ENCODE results near the gene SUGCT.

SUGCT gene

DNA sequence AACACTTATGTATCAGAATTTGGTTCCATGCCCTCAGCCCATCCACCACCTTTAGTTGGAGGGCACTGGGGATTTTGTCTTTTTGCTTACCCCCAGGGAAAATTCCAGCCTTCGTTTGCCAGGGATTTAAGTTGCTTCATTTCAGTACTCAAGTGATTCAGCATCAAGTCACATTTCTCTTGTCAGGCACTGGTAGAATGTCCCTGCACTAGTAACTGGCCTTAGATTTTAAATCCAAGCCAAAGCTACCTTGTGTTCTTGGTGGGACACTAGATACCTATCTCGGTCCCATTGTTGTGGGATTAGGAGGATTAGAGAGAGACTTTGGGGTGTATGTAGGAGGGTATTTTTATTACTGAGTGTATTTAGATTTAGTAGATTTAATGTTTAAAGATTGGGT lies 613.1 kb downstream of the SUGCT start:
- Histone ChIP-seq H3K4me1 (ENCODE audit: control insufficient read depth in 5 of 5, insufficient read depth in 5 of 5, low read length in 5 of 5) (no peaks in the 10 kb centered on the region), H3K4me3 (ENCODE audit: low read depth in 1 of 5, low read length in 5 of 5) (no peak overlapping the region), H3K9ac (ENCODE audit: low read length in 5 of 5) (no peak overlapping the region), H3K27ac (ENCODE audit: low read depth, low read length) (no peak overlapping the region), H3K9me3 (ENCODE audit: control insufficient read depth in 5 of 5, low read length in 5 of 5) (no peaks in the 10 kb centered on the region), H3K36me3 (ENCODE audit: control insufficient read depth in 5 of 5, insufficient read depth in 5 of 5, low read length in 5 of 5) (no peaks in the 10 kb centered on the region), H3K27me3 (ENCODE audit: control insufficient read depth in 5 of 5, insufficient read depth in 4 of 5, low read length in 5 of 5) (no peaks in the 10 kb centered on the region)

DNA sequence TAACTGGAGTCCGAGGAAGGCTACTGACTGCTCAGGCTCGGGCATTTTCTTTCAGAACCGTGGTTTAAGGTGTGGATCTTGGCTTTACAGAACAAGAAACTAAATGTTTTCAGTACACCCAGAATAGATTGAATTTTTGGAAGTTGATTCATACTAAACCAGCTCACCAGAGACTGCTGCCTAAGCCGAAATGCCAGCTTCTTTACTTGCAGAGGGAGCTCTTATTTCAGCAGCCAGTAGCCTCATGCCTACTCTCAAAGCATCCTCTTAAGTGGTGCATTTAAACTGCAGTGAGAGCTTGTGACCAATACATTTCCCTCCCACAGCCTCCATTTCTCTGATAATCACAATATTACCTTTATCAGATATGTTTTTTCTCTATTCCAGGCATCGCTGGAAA lies 615.1 kb downstream of the SUGCT start:
- Histone ChIP-seq H3K36me3 (ENCODE audit: control insufficient read depth in 5 of 5, insufficient read depth in 5 of 5, low read length in 5 of 5) (no peaks in the 10 kb centered on the region), H3K9me3 (ENCODE audit: control insufficient read depth in 5 of 5, low read length in 5 of 5) (no peaks in the 10 kb centered on the region), H3K9ac (ENCODE audit: low read length in 5 of 5) (no peak overlapping the region), H3K4me1 (ENCODE audit: control insufficient read depth in 5 of 5, insufficient read depth in 5 of 5, low read length in 5 of 5) (no peaks in the 10 kb centered on the region), H3K27ac (ENCODE audit: low read depth, low read length) (no peak overlapping the region), H3K4me3 (ENCODE audit: low read depth in 1 of 5, low read length in 5 of 5) (no peak overlapping the region), H3K27me3 (ENCODE audit: control insufficient read depth in 5 of 5, insufficient read depth in 4 of 5, low read length in 5 of 5) (no peaks in the 10 kb centered on the region)

DNA sequence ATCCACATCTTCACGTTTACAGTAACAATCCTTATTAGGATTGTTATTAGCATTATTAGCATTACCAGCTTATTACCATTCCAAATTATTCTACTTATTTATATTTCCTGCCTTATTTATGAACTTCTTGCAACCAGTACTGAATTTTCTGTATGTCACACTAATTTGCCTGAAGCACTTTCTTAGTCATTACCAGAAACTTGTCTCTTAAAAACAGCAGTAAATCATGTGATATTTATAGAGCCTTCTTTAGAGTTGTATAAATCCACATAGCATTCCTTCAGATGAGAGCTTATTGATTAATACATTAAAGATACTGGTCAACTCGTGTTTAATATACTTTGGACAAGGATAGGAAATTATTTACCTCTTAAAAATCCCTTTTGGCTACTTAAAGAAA lies 618.6 kb downstream of the SUGCT start:
- Histone ChIP-seq H3K4me1 (ENCODE audit: control insufficient read depth in 5 of 5, insufficient read depth in 5 of 5, low read length in 5 of 5) (peaks cover 0 to 11% (median under 1%) of the 10 kb centered on the region in 5 donors), H3K9me3 (ENCODE audit: control insufficient read depth in 5 of 5, low read length in 5 of 5) (no peaks in the 10 kb centered on the region), H3K27me3 (ENCODE audit: control insufficient read depth in 5 of 5, insufficient read depth in 4 of 5, low read length in 5 of 5) (no peaks in the 10 kb centered on the region), H3K27ac (ENCODE audit: low read depth, low read length) (no peak overlapping the region), H3K4me3 (ENCODE audit: low read depth in 1 of 5, low read length in 5 of 5) (no peak overlapping the region), H3K36me3 (ENCODE audit: control insufficient read depth in 5 of 5, insufficient read depth in 5 of 5, low read length in 5 of 5) (no peaks in the 10 kb centered on the region), H3K9ac (ENCODE audit: low read length in 5 of 5) (no peak overlapping the region)

DNA sequence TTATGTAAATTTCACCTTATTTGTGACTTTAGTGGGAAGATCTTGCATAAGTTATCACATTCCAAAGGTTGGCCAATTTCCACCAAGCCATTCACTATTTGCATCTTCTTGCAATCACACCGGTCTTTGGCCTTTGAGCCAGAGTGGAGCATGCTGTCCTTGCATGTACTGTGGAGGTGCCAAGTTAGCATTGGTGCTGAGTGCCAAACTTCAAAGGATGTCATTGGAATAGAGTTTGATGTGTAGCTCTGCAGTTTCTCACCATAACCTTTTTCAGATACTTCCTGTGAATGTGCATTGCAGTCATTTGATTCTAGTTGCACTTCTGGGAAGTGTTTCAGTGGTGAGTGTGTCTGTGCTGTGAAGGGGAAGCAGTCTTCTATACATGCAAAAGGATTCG lies 620.6 kb downstream of the SUGCT start:
- Histone ChIP-seq H3K27me3 (ENCODE audit: control insufficient read depth in 5 of 5, insufficient read depth in 4 of 5, low read length in 5 of 5) (no peaks in the 10 kb centered on the region), H3K9me3 (ENCODE audit: control insufficient read depth in 5 of 5, low read length in 5 of 5) (no peaks in the 10 kb centered on the region), H3K9ac (ENCODE audit: low read length in 5 of 5) (no peak overlapping the region), H3K4me1 (ENCODE audit: control insufficient read depth in 5 of 5, insufficient read depth in 5 of 5, low read length in 5 of 5) (peaks cover 0 to 20% (median 4%) of the 10 kb centered on the region in 5 donors), H3K27ac (ENCODE audit: low read depth, low read length) (no peak overlapping the region), H3K4me3 (ENCODE audit: low read depth in 1 of 5, low read length in 5 of 5) (no peak overlapping the region), H3K36me3 (ENCODE audit: control insufficient read depth in 5 of 5, insufficient read depth in 5 of 5, low read length in 5 of 5) (no peaks in the 10 kb centered on the region)

DNA sequence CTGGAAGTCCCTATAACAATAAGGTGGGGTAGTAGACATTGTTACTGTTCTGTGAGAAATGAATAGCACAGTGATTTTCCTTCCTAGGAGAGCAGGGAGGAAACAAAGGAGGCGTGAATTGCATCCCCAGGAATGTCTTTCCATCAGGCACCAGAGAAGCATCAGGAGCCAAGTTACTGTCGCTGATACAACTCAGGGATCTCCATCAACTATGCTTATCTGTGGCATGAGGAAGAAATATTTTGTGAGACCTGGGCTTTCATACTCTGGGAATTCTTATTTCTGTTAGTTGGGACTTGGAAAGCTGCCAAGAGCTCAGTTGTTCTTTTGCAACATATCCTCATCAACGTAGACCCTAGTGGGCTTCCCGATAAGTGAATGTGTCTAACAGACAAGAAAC lies 622.3 kb downstream of the SUGCT start:
- H3K27me3 ChIP-seq (ENCODE audit: control insufficient read depth in 5 of 5, insufficient read depth in 4 of 5, low read length in 5 of 5), result no peaks in the 10 kb centered on the region
- H3K27ac ChIP-seq (ENCODE audit: low read depth, low read length), result no peak overlapping the region
- no peak overlapping the region for H3K9ac ChIP-seq (ENCODE audit: low read length in 5 of 5)
- H3K4me1 ChIP-seq (ENCODE audit: control insufficient read depth in 5 of 5, insufficient read depth in 5 of 5, low read length in 5 of 5), result peaks cover 0 to 23% (median 4%) of the 10 kb centered on the region in 5 donors
- no peaks in the 10 kb centered on the region for H3K36me3 ChIP-seq (ENCODE audit: control insufficient read depth in 5 of 5, insufficient read depth in 5 of 5, low read length in 5 of 5)
- H3K9me3 ChIP-seq (ENCODE audit: control insufficient read depth in 5 of 5, low read length in 5 of 5), result no peaks in the 10 kb centered on the region
- H3K4me3 ChIP-seq (ENCODE audit: low read depth in 1 of 5, low read length in 5 of 5), result no peak overlapping the region

DNA sequence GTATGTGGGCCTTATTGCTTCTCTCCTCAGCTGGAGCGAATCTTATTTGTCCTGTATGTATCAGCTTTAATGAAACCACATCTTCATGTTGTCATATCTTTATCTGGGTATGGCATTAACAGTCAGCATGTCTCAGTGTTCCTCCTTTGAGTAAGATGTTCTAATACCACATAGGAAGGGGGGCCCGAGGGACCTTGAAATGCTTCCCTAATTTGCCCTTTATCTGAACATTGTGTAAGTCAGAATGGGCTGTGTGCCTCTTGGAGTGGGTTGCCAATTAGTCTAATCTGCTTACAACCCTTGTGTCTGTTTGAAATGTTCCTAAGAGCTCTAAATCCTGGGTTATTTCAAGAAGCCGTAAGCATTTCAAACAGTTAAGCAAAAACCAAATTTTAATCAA lies 623.8 kb downstream of the SUGCT start:
- H3K27ac ChIP-seq (ENCODE audit: low read depth, low read length), result no peak overlapping the region
- H3K36me3 ChIP-seq (ENCODE audit: control insufficient read depth in 5 of 5, insufficient read depth in 5 of 5, low read length in 5 of 5), result no peaks in the 10 kb centered on the region
- no peaks in the 10 kb centered on the region for H3K27me3 ChIP-seq (ENCODE audit: control insufficient read depth in 5 of 5, insufficient read depth in 4 of 5, low read length in 5 of 5)
- no peaks in the 10 kb centered on the region for H3K9me3 ChIP-seq (ENCODE audit: control insufficient read depth in 5 of 5, low read length in 5 of 5)
- peaks cover 0 to 23% (median 4%) of the 10 kb centered on the region in 5 donors for H3K4me1 ChIP-seq (ENCODE audit: control insufficient read depth in 5 of 5, insufficient read depth in 5 of 5, low read length in 5 of 5)
- no peak overlapping the region for H3K9ac ChIP-seq (ENCODE audit: low read length in 5 of 5)
- H3K4me3 ChIP-seq (ENCODE audit: low read depth in 1 of 5, low read length in 5 of 5), result no peak overlapping the region

DNA sequence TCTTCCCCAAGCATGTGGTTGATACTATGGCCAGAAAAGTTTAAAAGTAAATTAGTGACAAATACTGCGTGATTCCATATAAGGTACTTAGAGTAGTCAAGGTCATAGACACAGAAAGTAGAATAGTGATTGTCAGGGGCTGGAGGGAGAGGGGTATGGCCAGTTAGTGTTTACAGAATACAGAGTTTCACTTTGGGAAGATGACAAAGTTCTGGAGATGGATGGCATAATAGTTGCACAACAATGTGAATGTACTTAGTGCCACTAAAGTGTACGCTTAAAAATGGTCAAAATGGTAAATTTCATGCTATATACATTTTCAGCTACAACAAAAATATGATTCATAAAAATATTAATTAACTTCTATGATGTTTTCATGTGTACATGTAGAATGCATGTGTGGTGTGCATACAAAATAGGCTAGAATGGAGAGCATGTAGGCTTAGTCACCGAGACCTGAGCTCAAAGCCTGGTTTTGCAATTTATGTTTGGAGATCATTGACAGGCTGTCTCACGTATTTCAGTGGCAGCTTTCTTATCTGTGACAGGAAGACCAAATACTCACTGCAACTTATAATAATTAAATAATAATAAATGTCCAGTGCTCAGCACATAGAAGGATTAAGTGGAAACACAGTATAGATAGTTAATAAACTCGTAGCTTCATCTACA lies 625.6 kb downstream of the SUGCT start:
- Histone ChIP-seq H3K36me3 (ENCODE audit: control insufficient read depth in 5 of 5, insufficient read depth in 5 of 5, low read length in 5 of 5) (no peaks in the 10 kb centered on the region), H3K27me3 (ENCODE audit: control insufficient read depth in 5 of 5, insufficient read depth in 4 of 5, low read length in 5 of 5) (no peaks in the 10 kb centered on the region), H3K4me3 (ENCODE audit: low read depth in 1 of 5, low read length in 5 of 5) (no peak overlapping the region), H3K27ac (ENCODE audit: low read depth, low read length) (no peak overlapping the region), H3K4me1 (ENCODE audit: control insufficient read depth in 5 of 5, insufficient read depth in 5 of 5, low read length in 5 of 5) (peaks cover 0 to 20% (median 6%) of the 10 kb centered on the region in 5 donors), H3K9me3 (ENCODE audit: control insufficient read depth in 5 of 5, low read length in 5 of 5) (no peaks in the 10 kb centered on the region), H3K9ac (ENCODE audit: low read length in 5 of 5) (no peak overlapping the region)

DNA sequence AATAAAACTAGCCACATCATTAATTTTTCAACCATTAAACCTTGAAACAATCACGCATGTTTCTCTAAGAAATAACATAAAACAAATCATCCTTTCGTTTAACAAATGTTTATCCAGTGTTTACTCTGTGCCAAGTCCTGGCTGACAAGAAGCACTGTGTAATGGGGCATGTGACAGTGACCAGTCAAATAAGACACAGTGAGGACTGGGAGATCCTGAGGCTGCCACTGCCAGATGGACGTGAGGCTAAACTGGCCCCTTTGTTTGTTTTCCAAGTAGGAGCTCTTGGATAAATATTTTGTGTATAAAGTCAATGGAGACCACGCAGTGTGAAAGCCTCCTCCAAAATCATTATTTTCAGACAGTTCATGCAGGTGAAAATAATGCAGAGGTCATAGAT lies 626.2 kb downstream of the SUGCT start:
- H3K4me1 ChIP-seq (ENCODE audit: control insufficient read depth in 5 of 5, insufficient read depth in 5 of 5, low read length in 5 of 5), result peaks cover 0 to 14% (median 6%) of the 10 kb centered on the region in 5 donors
- no peak overlapping the region for H3K9ac ChIP-seq (ENCODE audit: low read length in 5 of 5)
- no peaks in the 10 kb centered on the region for H3K9me3 ChIP-seq (ENCODE audit: control insufficient read depth in 5 of 5, low read length in 5 of 5)
- no peaks in the 10 kb centered on the region for H3K27me3 ChIP-seq (ENCODE audit: control insufficient read depth in 5 of 5, insufficient read depth in 4 of 5, low read length in 5 of 5)
- no peaks in the 10 kb centered on the region for H3K36me3 ChIP-seq (ENCODE audit: control insufficient read depth in 5 of 5, insufficient read depth in 5 of 5, low read length in 5 of 5)
- no peak overlapping the region for H3K4me3 ChIP-seq (ENCODE audit: low read depth in 1 of 5, low read length in 5 of 5)
- no peak overlapping the region for H3K27ac ChIP-seq (ENCODE audit: low read depth, low read length)

DNA sequence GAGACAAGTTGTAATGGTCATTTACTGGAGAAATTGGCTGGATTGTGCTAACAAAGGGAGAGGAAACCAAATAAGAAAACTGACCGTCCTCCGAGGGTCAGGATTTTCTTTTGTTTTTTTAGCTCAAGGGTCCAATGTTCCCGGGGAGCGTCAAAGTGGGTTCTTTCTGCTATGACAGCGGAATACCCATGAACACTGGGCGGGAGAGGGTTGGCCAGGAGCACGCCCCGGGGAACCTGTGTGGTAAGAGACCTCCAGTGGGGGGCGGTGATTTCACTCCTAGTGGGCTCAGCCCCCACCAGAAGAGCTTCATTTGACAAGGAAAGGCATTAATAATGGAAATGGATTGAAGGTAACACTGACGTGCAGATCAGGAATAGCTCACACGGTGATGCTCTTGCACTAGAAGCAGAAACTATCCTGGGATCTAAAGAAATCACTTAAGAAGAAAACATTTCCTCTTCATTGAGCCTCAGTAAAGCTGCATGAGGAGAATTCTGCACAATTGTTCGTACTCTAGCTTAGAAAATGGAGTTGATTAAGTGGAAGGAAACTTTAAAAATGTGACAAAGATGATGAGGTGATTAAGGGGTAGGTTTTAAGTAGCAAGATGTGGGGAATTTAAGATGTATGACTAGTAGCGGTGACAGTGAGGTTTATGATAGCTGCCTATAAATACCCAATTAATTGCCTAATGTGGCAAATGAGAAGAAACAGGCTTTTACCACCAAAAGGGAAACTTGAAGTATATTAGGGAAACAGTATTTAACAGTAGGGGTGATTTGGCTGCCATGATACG lies 627.2 kb downstream of the SUGCT start:
- H3K27me3 ChIP-seq (ENCODE audit: control insufficient read depth in 5 of 5, insufficient read depth in 4 of 5, low read length in 5 of 5), result no peaks in the 10 kb centered on the region
- H3K9me3 ChIP-seq (ENCODE audit: control insufficient read depth in 5 of 5, low read length in 5 of 5), result no peaks in the 10 kb centered on the region
- peaks cover 0 to 14% (median 6%) of the 10 kb centered on the region in 5 donors for H3K4me1 ChIP-seq (ENCODE audit: control insufficient read depth in 5 of 5, insufficient read depth in 5 of 5, low read length in 5 of 5)
- H3K36me3 ChIP-seq (ENCODE audit: control insufficient read depth in 5 of 5, insufficient read depth in 5 of 5, low read length in 5 of 5), result no peaks in the 10 kb centered on the region
- no peak overlapping the region for H3K27ac ChIP-seq (ENCODE audit: low read depth, low read length)
- no peak overlapping the region for H3K4me3 ChIP-seq (ENCODE audit: low read depth in 1 of 5, low read length in 5 of 5)
- no peak overlapping the region for H3K9ac ChIP-seq (ENCODE audit: low read length in 5 of 5)

Data from subcutaneous abdominal adipose tissue (tissue), 5 donors.